ENCODE measurements around the gene TPSAB1.

The TPSAB1 gene

GRCh38 chr16:1210461-1210860, 30.0 kb upstream of the TPSAB1 start:
- DNase-seq (ENCODE audit: low spot score), result no peak

- no peak for DNase-seq (ENCODE audit: low spot score)
Measured at GRCh38 chr16:1211451-1212268, 28.8 kb upstream of the TPSAB1 start.

- DNase-seq (ENCODE audit: low spot score), result no peak
Measured at GRCh38 chr16:1212616-1213194, 27.8 kb upstream of the TPSAB1 start.

- no peak for DNase-seq (ENCODE audit: low spot score)
Measured at GRCh38 chr16:1213231-1213630, 27.3 kb upstream of the TPSAB1 start.

- no peak for DNase-seq (ENCODE audit: low spot score)
Measured at GRCh38 chr16:1213796-1214372, 26.6 kb upstream of the TPSAB1 start.

- DNase-seq (ENCODE audit: low spot score), result no peak
Measured at GRCh38 chr16:1214719-1215118, 25.8 kb upstream of the TPSAB1 start.

GRCh38 chr16:1215574-1216295, 24.8 kb upstream of the TPSAB1 start:
- DNase-seq (ENCODE audit: low spot score), result no peak

GRCh38 chr16:1216296-1216619, 24.2 kb upstream of the TPSAB1 start:
- no peak for DNase-seq (ENCODE audit: low spot score)

- DNase-seq (ENCODE audit: low spot score), result no peak
Measured at GRCh38 chr16:1216681-1217400, 23.7 kb upstream of the TPSAB1 start.

GRCh38 chr16:1217526-1217925, 23.0 kb upstream of the TPSAB1 start:
- no peak for DNase-seq (ENCODE audit: low spot score)

GRCh38 chr16:1218061-1218929, 22.2 kb upstream of the TPSAB1 start:
- DNase-seq (ENCODE audit: low spot score), result no peak

GRCh38 chr16:1218930-1219611, 21.4 kb upstream of the TPSAB1 start:
- no peak for DNase-seq (ENCODE audit: low spot score)

GRCh38 chr16:1220098-1220728, 20.3 kb upstream of the TPSAB1 start:
- no peak for DNase-seq (ENCODE audit: low spot score)

- no peak for DNase-seq (ENCODE audit: low spot score)
Measured at GRCh38 chr16:1220841-1221627, 19.5 kb upstream of the TPSAB1 start.

GRCh38 chr16:1221628-1222552, 18.6 kb upstream of the TPSAB1 start:
- no peak for DNase-seq (ENCODE audit: low spot score)

GRCh38 chr16:1222553-1223354, 17.8 kb upstream of the TPSAB1 start:
- no peak for DNase-seq (ENCODE audit: low spot score)

Measured in GM03348 (cell line).